Right lobe of liver (tissue), 4 donors: ENCODE data around the gene TXN2.

Experiments
- CTCF ChIP-seq, 4 donors: fragments of 200-600 bp in 3 of 4; fragments of 450-650 bp in 1 of 4; IDR thresholded peaks; one replicate each; pipeline versions ENCODE4 v1.5.1 to v1.8.0; 2016 to 2022; ENCODE audit warnings: antibody characterized with exemption in 4 of 4, mild to moderate bottlenecking in 2 of 4
- POLR2A ChIP-seq: fragments of 450-650 bp; IDR thresholded peaks from one replicate; pipeline ENCODE4 v1.6.1; 2017; ENCODE audit warnings: antibody characterized with exemption, mild to moderate bottlenecking
- donor health status: DM: no; HTN: no; CAD: no.
- donor health status: DM: no; HTN: no; CAD: no.
- donor health status: DM: no; HTN: yes; CAD: no.

- TF ChIP-seq CTCF (IDR thresholded peaks at IDR 0.05), result no peak
- TF ChIP-seq POLR2A, result no peak
These were observed 473 bp downstream of the TXN2 start for GRCh38 chr22:36480941-36481392.
